Prostate gland (tissue), 2 donors: ENCODE measurements around the gene WFIKKN2.

ENCODE experiments used
- CTCF ChIP-seq, 4 experiments: fragments of 200-600 bp in 2 of 4; fragments of 450-650 bp in 2 of 4; sonication (generic) in 2 of 4; IDR thresholded peaks; 1 replicate in 3 of 4; 2 replicates in 1 of 4; pipeline ENCODE4 v1.5.1; 2016 to 2019; ENCODE audit warnings: antibody characterized with exemption in 4 of 4, mild to moderate bottlenecking in 2 of 4, moderate library complexity in 2 of 4
- POLR2A ChIP-seq: fragments of 450-650 bp; IDR thresholded peaks from one replicate; pipeline ENCODE4 v1.6.1; 2016; ENCODE audit warnings: antibody characterized with exemption, mild to moderate bottlenecking

- TF ChIP-seq POLR2A: no peak
- no peak for TF ChIP-seq CTCF (IDR thresholded peaks at IDR 0.05)
Observed at GRCh38 chr17:50813583-50813982, 21.8 kb upstream of the WFIKKN2 start.
